ENCODE measurements around the gene APOBR.

DNA sequence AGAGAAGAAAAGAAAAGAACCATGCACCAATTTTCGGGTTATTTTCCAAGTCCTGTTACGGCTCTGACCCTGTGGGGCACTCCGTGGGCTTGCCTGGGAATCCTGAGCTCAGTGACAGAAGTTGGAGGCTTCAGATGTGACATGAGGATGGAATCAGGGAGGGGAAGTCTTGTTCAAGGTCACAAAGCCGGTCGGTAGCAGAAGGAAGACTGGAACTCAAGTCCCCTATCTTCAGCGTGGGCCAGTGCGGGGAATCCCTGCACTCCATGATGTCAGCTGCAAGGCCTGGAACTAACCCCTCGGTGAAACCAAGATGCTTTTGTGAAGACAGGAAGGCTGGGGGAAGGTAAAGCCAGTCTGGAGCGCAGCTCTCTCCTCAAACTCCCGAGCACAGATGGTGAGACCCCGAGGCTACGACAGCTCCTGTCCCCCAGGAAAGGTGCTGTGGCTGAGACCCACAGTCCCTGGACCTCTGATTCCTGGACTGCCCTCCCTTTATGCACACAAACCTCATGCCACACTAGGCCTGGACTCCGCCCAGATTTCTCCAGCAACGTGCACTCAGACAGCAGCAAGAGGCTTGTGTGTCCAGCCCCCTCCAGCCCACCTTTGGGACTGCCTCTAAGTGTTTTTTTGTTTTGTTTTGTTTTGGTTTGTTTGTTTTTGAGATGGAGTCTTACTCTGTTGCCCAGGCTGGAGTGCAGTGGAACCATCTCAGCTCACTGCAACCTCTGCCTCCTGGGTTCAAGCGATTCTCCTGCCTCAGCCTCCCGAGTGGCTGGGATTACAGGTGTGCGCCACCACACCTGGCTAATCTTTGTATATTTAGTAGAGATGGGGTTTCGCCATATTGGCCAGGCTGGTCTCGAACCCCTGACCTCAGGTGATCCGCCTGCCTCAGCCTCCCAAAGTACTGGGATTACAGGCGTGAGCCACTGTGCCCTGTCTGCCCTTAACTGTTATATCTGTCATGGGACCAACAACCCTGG is 17.7 kb downstream of the APOBR start:
- no peak for TF ChIP-seq CTCF (IDR thresholded peaks at IDR 0.05; ENCODE audit: poor library complexity)
- TF ChIP-seq EZH2 (IDR thresholded peaks at IDR 0.05; ENCODE audit: borderline replicate concordance): no peak
- no peak for TF ChIP-seq EZH2phosphoT487 (IDR thresholded peaks at IDR 0.05; ENCODE audit: low read depth, severe bottlenecking, unreplicated experiment)
